Raji (cell line): ENCODE data around the gene INPP5A.

Experiments
- POLR2A ChIP-seq: IDR thresholded peaks from 2 replicates; pipeline ENCODE4 v1.6.1; 2011; ENCODE audit warnings: low read depth, low read length, control low read depth; ENCODE audit not compliant: insufficient read depth

INPP5A gene

DNA sequence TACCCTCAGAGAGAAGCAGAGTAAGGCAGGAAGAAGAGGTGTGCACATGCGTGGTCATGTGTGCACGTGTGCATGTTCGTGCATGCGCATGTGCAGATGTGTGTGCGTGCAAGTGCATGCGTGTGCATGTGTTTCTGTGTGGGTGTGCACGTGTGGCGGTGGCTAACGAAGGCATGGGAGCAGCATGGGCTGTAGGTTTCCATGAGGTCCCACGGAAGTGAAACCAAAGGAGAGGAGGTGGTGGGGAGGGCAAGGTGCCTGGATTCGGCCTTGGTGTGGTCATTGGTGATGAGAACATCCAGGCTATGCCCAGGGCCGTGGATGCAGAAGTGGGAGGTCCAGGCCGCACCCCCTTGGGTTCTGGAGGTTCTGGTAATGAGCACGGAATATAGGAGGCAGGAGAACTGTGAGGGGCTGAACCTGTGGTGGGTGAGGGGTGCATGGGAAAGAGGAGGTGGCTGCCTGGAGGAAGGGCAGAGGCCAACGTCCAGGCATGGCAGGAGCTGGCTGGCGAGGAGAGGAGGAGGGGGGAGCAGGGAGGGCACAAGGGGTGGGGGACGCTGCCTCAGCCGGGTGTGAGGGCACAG, 2.4 kb upstream of the INPP5A start:
- no peak for TF ChIP-seq POLR2A

DNA sequence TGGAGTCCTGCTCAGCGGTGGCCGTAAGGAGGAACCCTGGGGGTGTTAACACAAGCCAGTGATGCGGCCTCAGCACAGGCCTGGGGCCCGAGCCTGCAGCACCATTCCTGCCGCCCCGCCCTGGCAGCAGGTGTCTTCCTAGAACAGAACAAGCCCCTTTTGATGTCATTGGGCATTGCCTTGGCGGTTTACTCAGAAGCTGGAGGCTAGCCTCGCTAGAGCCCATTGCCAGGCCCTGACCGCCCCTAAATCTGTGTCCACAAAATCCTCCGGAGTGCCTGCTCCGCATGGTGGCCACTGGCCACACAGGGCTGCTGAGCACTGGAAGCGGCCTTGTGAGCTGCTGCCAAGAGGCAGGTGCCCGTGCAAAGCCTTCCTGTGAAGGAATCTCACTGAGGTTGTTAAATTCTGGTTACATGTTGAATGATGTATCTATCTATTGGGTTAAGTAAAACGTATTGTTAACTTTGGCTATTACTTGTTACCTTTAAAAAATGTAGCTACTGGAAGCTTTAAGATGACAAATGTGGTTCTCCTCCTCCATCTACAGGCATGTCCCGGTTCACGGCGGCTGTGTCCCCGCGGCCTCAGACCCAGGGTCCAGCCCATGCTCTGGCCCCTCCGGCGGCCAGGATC, 1.2 kb upstream of the INPP5A start:
- TF ChIP-seq POLR2A, result 0 out of 2 replicates have a peak, but pooled peaks have one; percentile 21

DNA sequence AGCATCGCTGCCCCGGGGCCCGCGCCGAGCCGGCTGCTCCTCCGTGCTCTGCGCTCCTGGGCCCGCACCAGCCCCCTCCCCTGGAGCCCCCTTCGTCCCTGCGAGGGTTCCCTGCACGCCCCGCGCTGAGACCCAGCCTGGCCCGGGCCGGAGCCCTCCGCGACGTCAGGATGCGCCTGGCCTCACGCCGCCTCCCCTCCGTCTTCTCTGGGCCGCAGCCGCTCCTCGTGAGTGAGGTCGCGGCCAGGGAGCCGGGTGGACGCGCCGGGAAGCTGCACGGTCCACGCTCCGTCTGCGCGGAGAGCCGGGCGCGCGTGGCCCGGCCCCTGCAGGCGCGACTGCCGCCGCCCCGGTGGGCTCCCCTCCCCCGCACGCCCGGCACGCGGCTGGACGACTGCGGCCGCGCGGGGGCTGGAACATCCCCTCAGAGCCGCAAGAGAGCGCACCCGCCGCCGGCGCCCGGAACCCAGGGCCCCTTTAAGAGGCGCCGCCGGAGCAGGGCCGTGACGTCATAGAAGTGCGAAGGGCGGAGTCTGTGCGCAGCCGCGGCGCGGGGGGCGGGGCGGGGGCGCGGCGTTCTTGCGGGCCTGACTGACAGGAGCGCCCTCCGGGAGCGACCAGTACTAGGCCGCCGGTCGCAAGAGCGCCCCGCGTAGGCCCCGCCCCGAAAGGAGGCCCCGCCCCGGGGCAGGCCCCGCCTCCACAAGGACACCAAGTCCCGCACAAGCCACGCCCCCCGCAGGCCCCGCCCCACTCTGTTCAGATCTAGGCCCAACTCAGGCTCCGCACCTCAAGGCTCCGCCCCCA, 507 bp upstream of the INPP5A start:
- TF ChIP-seq POLR2A, result peak; percentile 60

DNA sequence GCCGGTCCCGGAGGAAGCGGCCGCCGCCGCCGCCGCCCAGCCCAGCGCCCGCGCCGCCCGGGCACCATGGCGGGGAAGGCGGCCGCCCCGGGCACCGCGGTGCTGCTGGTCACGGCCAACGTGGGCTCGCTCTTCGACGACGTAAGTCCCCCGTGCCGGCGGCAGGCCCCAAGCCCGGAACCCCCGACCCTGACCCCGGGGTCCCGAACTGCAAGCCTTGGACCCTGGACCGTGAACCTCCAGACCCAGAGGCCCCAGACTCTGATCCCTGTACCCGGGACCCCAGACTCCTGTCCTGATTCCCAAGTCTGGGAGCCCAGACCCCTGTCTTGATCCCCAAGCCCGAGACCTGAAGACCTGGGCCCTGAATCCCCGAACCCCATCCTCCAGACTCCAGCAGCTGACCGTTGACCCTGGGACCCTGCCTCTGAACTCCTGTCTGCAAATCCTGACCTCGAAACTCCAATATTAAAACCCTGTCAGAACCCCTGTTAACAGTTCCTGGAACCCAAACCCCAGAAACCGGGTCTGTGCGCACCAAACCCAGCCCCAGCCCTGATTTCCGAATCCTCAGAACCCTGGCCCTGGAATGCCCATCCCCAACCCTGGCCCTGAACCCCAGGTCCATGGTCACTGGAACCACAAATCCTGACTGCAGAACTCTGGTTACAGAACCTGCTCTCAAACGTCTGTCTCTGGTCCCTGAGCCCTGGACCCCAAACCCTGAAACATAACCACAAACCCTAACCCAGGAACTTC, 623 bp downstream of the INPP5A start:
- no peak for TF ChIP-seq POLR2A

DNA sequence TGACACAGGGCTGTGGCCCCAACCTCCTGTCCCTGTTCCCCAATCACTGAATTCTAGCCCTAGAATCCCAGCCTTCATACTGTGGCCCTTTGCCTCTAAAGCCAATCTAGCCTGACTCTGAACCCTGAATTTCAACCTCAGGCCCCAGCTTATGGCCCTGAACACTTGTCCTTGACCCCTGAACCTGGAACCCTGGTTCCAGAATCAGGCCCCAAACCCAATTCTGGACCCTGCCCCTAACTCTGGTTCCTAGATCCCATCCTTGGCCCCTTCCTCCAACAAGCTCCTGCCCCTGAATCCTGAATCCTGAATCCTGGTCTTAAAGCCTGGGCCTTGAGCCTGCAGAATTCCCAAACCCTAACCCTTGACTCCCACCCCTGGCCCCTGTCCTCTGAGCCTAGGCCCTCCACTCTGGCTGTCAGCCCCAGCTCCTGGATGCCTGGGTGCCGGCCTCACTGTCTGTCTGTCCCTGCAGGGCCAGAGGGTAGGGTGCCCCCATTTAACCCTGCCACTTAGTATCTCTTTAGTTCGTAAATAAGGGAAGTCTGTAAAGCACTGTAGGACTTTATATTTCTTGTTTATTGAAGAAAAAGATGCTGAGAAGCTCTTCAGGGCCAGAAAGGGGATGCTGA, 1.3 kb downstream of the INPP5A start:
- no peak for TF ChIP-seq POLR2A

DNA sequence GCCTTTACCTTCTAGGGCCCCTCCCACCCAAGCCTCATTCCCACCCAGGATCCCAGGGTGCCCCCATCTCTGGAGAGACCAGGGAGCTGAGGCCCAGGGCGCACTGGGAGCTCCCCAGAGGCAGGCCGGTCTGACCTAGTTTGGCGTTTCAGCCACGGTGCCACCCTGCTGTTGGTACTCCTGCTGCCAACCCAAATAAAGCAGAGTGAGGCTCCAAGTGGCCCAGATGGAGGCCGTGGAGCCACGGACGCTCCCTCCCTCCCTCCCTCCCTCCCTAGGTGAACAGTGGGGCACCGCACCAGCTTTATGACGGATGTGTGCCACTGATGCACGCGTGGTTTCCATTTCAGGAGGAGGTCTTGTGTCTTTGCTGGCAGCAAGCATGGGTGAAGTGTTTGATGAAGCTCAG, 1.8 kb downstream of the INPP5A start:
- TF ChIP-seq POLR2A, result no peak

DNA sequence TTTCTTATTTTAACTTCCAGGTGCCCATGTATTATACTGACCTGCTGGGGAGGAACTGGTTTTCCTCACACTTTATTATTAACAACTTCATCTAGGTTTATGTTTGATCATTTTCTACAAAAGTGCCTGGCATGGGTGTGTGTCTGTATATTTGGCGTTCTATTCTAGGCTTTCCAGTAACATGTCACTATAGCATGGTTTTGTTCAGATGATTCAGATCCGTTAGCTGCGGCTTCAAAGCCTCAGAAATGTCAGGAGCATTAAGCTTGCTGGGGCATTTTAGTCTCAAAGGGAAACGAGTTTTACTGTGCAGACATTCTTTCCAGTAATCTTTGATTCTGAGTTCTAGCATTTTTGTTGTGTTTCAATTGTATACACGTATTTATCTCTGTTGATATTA, 2.3 kb downstream of the INPP5A start:
- TF ChIP-seq POLR2A, result no peak

DNA sequence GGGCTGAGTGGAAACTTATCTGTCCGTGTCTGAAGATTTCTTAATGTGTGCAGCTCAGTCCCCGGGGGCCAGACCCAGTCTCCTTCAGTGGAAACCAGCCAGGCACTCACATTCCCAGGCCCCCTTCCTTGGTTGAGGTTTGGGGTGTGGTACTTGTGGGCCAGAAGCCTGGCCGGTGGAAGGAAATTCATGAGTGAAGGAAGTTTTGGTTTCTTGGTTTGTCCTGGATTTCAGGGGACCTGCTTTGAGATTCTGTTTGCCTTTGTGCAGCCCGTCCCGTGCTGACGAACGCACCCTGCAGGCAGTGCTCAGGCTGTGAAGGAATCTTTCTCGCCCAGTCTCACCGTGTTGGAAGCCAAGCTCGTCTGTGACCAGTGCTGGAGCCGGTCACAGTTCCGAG, 2.9 kb downstream of the INPP5A start:
- no peak for TF ChIP-seq POLR2A

DNA sequence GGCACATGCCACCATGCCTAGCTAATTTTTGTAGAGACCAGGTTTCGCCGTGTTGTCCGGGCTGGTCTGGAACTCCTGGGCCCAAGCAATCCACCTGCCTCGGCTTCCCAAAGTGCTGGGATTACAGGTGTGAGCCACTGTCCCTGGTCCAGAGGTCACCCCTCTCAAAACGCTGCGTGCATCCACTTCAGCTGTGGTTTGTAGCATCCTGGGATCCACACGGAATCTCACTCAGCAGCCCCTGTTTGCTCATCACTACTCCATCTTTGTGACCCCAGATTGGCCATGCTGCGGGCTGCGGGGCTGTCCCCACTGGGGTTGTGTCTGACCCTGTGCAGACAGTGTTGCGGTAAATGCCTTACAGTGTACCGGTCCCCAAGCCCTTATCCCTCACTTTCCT, 3.5 kb downstream of the INPP5A start:
- no peak for TF ChIP-seq POLR2A

DNA sequence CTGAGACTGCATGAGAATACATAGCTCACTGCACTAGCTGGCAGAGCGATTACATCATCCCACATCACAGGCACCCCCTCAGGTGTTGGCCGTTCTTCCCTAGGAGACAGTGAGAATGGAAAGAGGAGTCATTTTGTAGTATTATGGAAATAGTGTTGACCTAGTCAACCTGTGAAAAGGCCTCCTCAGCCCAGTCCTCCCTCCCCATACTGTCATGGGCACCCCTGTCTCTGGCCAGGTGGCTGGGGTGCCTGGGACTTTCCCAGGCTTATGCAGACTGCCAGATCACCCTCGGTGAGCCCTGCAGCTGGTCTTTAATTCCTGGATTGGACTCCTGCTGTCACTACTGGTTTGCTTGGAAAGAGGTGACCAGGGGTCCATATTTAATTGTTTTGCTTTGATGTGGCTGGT, 4.0 kb downstream of the INPP5A start:
- no peak for TF ChIP-seq POLR2A

DNA sequence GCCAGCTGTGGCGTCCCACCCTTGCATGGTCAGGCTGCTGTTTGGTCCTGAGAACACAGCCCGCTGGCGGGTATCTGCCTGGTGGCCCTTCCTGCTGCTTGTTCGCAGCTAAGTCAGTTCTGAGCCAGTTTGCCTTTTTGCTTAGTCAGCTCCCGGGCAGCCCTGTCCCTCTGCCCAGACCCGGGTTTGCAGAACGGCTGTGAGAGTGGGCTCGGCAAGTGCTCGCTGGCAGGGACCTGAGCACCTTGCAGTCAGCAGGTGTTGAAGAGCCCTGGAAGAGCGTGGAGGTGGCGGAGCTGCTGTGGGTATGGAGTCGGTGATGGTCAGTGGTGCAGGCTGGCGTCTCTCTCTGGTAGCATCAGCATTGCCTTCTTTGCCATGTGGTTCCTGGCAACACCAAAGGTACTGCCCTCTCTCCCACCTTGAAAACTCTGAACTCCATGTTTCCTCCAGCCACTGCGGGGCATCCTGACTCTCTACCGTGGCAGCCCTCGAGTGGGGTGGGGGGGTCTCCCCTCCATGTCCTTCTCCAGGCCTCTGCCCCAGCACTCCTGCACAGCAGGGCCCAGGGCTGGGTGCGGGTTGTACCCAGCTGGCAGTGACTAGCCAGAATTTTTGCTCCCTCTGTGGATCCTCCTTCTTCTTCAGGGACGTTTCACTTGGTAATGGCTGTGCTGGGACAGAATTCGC, 4.6 kb downstream of the INPP5A start:
- no peak for TF ChIP-seq POLR2A

DNA sequence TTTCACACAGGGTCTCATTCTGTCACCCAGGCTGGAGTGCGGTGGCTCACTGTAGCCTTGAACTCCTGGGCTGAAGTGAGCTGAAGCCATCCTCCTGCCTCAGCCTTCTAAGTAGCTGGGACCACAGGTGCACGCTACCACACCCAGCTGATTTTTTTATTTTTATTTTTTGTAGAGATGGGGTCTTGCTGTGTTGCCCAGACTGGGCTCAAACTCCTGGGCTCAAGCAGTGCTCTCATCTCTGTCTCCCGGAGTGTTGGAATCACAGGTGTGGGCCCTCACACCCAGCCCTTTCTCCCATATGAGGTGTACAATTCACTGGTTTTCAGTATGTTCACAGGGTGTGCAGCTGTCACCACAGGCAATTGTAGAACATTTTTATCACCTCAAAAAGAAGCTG, 5.2 kb downstream of the INPP5A start:
- TF ChIP-seq POLR2A, result no peak

DNA sequence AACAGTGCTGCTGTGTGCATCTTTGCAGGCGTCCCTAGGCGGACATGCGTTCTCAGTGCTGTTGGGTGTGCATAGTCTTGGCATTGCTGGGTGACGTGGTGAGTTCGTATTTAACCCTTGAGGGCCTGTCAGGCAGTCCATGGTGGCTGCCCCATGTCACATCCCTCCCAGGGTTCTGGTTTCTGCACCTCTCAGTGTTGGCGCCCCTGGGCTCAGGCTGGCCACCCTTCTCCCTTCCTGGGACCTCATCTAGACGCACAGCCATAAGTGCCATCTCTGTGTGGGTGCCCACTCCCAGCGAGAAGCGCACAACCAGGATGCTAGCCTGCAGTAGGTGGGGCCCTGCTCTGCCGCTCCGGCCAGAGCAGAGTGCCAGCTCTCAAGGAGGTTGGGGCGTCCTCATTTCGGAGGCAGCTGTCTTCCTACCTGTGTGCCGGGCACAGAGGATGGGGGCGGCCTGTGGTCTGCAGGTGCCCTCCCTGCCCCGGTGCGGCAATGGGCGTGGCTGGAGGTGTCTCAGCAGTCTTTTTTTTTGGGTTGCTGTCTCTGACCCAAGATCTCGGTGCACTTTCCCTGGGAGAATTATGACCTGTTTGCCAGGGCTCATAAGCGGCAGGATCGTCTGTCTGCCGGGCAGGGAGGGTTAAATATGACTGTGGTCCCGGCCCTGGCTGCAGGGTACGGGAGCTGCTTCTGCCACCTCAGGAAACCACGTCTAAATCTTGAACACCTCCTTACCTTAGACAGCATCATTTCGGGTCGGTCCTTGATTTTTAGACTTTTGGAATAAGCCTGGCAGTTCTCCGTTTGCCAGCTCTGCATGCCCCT, 6.5 kb downstream of the INPP5A start:
- TF ChIP-seq POLR2A, result no peak
